GM15510 (cell line): ENCODE measurements around the gene FGD4.
A peak's percentile ranks its signal among the peaks of the same experiment; 100 is the strongest.

ENCODE experiments used
- POLR2A ChIP-seq: IDR thresholded peaks from 3 replicates; pipeline ENCODE4 v1.6.1; 2011; ENCODE audit warnings: borderline replicate concordance; ENCODE audit not compliant: insufficient read length; ENCODE audit errors: extremely low read depth

FGD4 gene

DNA sequence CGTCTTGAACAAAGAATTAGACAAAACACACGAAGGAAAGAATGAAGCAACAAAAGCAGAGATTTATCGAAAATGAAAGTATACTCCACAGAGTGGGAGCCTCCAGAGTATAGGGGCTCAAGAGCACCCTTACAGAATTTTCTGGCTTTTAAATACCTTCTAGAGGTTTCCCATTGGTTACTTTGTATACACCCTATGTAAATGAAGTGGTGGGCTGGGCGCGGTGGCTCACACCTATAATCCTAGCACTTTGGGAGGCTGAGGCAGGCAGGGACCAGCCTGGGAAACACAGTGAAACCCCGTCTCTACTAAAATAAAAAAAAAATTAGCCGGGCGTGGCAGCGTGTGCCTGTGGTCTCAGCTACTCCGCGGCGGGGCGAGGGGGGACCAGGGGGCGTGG, 266.7 kb downstream of the FGD4 start:
- no peak for TF ChIP-seq POLR2A

DNA sequence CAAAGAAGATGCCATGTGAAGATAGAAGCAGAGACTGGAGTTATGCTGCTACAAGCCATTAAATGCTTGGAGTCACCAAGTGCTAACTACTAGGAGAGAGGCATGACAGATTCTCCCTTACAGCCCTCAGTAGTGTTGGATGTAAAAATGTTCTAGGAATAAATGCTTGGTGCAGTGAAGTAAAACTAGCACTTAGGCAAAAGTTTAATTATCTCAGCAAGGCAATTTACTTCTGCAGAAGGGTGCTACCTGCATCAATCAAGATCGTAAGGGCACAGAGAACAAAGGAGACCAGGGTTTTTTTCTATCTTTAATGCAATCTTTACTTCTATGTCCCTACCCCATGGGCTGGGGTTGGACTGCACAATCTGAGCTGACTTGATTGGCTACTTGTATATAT, 270.2 kb downstream of the FGD4 start:
- no peak for TF ChIP-seq POLR2A

DNA sequence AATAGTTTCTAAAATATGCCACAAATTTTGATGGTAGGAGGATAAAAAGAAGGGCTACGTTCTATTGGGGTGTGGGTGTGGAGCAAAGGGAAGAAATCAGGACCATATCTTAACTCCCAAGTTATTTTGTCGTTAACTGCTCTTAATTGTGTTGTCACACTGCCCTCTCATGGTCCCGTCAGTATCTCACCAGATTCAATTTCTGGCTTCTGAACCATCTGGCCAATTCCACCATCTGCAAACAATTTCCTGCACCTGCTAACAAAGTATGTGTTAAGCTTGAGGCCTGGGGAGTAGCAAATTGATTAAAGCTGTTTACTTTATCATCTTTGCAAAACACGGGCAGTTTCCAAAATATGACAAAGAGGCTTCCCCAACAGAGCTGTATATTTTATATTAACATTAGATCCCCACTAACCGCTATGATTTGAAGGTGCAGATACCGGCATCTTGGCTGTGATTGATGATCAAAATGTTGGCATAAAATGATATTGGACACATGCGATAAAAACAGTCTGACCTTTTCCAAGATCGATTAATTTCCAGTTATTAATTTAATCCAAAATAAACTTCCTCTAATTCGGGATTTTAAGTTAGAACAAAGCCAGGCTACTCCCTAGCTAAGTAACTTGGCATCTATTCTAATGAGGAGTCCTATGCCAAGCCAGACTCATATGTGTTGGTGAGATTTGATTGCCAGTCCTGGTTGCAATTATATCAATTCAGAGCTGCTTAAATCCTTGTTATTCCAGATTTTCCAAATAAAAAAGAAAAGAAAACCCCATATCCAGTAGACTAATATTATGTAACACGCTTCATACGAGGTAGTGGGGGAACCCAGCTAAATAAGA, 272.8 kb downstream of the FGD4 start:
- no peak for TF ChIP-seq POLR2A

DNA sequence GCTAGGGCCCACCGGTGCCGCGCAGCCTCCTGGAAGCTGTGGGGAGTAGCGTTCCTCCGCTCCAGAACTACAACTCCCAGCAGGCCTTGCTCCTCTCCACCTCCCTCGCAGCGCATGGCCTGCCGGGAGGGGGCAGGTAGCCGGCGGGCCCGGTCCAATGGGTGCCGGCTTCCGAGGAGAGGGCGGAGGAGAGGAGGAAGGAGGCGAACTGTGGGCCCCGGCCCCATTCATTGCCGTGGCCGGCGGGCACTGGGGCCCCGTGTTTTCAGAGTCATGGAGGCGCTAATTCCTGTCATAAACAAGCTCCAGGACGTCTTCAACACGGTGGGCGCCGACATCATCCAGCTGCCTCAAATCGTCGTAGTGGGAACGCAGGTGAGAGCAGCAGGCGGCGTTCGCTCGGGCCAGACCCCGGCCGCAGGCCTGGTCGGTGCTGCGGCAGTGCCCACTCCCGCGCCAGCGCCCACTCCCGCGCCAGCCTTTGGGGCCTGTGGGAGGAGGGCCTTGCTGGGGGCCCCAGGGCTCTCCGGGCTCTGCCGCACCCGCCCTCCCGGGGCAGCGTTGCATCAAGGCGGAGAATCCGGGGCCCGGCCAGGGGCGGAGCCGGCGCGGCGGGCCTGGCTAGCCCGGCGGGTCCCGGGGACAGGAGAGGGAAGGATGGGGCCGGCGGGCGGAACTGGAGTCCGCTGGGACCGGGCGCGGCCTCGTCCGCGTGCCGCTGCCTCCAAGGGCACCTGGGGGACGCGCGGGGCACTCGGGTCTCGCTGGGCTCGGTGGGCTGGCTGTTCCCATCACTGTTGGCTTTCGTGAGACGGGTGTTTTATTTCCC, 279.9 kb downstream of the FGD4 start, which contains the start of gene DNM1L:
DNM1L (plus strand) TSS at position 211 of the 829 bp plus-strand sequence; CDS start at position 274, 63 bp downstream.
- peak; percentile 94 for TF ChIP-seq POLR2A

DNA sequence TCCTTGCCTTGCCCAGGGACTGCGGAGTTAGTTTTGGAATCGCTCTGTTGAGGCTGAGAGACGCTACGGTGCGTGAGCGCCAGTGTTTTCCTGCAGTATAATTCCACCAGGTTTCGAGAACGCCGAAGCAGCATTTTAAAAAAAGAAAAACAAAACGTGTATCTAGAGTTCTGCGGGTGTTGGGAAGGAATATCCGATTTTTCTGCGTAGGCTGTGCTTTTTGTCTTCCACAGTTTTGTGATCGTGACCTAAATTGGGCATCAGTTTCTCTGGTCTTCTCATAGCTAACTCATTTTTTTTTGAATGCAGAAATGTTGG, 280.5 kb downstream of the FGD4 start:
- no peak for TF ChIP-seq POLR2A

DNA sequence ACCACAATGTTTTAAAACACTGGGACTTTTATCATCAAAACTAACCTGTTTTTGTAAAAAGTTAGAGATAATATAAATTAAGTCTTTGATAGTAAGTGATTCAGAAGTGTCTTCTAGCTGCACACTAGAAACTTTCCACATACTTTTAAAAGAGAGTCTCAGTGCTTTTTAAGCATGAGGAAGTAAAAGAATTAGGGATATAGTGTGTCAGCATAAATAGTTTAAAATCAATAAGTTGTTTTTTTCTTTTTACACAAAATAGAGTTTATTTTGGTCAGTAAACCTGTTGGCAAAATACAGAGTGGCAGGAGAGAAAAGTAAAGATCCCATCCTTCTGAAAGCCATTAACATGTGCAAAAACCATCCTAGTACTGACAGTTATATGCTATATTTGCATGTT, 281.4 kb downstream of the FGD4 start:
- TF ChIP-seq POLR2A: no peak

DNA sequence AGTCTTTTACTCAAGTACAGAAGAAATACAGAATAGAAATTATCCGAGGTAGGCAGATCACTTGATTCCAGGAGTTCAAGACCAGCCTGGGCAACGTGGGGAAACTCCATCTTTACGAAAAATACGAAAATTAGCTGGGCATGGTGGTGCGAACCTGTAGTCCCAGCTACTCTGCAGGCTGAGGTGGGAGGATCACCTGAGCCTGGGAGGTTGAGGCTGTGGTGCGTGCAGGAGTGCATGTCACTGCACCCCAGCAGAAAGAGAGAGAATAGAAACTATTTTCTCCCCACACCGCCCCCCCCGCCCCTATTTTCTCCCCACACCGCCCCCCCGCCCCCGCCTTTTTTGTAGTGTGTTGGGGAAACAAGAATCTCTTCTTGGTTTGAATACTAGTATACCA, 281.9 kb downstream of the FGD4 start:
- TF ChIP-seq POLR2A: no peak

DNA sequence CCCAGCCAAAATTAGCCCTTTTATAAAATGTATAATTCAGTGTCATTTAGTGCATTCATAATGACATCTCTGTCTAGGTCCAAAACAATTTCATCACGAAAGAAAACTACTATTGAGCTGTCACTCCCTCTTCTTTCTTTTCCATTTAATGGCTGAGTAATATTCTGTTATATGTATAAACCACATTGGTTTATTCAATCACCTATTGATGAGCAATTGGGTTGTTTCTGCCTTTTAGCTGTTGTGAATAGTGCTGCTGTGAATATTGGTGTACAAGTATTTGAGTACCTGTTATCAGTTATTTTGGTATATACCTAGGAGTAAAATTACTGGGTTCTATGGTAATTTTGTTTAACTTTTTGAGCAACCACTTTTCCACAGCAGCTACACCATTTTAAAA, 287.0 kb downstream of the FGD4 start:
- no peak for TF ChIP-seq POLR2A

DNA sequence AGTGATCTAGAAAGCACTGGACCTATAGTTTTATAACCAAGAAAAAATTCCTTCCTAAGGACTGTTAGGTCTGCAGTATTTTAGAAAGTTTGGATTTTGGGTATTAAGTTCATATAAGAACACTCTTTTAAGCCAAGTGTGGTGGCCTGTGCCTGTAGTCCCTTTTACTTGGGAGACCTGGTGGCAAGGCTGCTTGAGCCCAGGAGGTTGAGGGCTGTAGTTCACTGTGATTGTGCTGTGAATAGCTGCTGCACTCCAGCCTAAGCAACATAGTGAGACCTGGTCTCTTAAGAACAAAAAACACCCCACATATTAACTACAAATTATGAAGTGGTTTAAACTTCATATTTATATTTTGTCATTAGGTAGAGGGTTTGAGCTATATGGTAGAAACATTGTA, 289.4 kb downstream of the FGD4 start:
- no peak for TF ChIP-seq POLR2A

DNA sequence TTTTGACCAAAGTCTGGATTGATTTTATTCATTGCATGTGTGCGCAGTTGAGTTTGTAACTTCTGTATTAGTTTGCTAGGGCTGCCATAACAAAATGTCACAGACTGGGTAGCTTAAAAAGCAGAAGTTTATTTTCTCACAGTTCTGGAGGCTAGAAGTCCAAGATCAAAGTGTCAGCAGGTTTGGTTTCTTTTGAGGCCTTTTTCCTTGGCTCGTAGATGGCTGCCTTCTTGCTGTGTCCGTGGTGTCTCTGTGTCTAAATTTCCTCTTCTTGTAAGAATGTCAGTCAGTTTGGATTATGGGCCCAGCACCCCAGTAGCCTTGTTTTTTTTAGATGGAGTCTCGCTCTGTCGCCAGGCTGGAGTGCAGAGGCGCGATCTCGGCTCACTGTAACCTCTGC, 291.6 kb downstream of the FGD4 start:
- no peak for TF ChIP-seq POLR2A

DNA sequence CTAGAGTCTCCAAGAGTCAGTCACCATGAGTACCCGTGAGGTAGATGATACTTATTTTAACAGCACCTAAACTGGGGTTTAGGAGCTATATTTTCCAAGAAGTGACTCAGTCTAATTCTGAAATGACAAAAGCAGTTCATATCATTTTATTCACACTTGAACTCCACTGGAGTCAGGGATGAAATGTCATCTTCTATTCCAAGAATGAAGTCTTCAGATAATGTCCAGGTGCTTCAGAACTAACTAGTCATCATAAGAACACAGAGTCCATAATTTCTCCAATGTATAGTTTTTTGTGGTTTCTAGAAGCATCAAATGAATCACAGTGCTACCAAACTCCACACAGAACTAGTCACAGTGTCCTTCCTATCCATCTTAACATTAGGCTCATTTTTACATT, 293.0 kb downstream of the FGD4 start:
- TF ChIP-seq POLR2A: no peak

DNA sequence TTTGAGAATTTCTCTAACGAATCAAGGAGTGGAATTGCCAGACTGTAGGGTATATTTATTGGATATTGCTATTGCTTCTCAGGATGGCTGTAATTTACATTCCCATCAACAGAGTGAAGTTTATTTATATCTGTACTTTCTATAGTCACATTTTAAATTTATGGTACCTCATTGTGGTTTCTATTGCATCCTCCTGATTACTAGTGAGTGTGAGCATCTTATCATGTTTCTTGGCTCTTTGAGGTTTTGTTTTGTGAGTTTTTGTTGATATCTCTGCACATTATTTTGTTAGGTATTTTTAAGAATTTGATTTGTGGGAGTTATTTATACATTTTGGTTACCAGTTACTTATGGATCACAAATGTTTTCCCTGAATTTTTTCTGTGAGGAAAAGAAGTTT, 293.7 kb downstream of the FGD4 start:
- TF ChIP-seq POLR2A: no peak
